HFFc6 (cell line): ENCODE data around the gene RNLS. TPM values are rescaled to one million over a fixed set of nuclear protein-coding genes. Genes with fewer than 3 reads are reported as not detected.
A peak's percentile ranks its signal among the peaks of the same experiment; 100 is the strongest.

ENCODE experiments used
- DNase-seq: peaks from one replicate; pipeline ENCODE4 v3.0.0-alpha.2; 2018
- H3K27ac Mint-ChIP-seq: 2 replicates; pipeline ENCODE4 v1.8.0; 2020; ENCODE audit warnings: mild to moderate bottlenecking, mixed read lengths
- H3K27me3 Mint-ChIP-seq: 2 replicates; pipeline ENCODE4 v1.8.0; 2021; ENCODE audit warnings: mild to moderate bottlenecking, moderate library complexity, mixed read lengths; ENCODE audit not compliant: insufficient read depth
- H3K36me3 Mint-ChIP-seq: 2 replicates; pipeline ENCODE4 v1.8.0; 2021; ENCODE audit warnings: low read depth, mixed read lengths
- H3K4me1 Mint-ChIP-seq: 2 replicates; pipeline ENCODE4 v1.8.0; 2020; ENCODE audit warnings: low read depth, mixed read lengths
- H3K4me3 Mint-ChIP-seq: 2 replicates; pipeline ENCODE4 v1.8.0; 2020; ENCODE audit warnings: mild to moderate bottlenecking, moderate library complexity, mixed read lengths
- H3K9me3 Mint-ChIP-seq: 2 replicates; pipeline ENCODE4 v1.8.0; 2020; ENCODE audit warnings: mild to moderate bottlenecking, mixed read lengths
- CTCF ChIP-seq: fragments of 200-600 bp; sonication (generic); IDR thresholded peaks from 2 replicates; pipeline ENCODE4 v1.5.0; 2021; ENCODE audit warnings: antibody characterized with exemption, mild to moderate bottlenecking
- total RNA-seq, 6 experiments: library from RNA; stranded (reverse); fragmentation: NEBNext Ultra II Directional; extraction: Animal tissue kit (Norgen Biotek cat#: 25700); gene quantifications; 2 replicates in 1 of 6; 3 replicates in 5 of 6; pipeline ENCODE4 v1.2.3, GENCODE V29; 2021

Gene RNLS
- total RNA-seq, 6 experiments from 2014 or later: 1.8 to 3.1 (median 2.4) TPM

- peaks cover 8% of the 10 kb centered on the region; the same call in 1 of the 2 replicates for H3K4me1 Mint-ChIP-seq
- no peak for DNase-seq
- H3K27ac Mint-ChIP-seq: no peak overlapping the region
- H3K36me3 Mint-ChIP-seq: no peaks in the 10 kb centered on the region
- no peak overlapping the region for H3K4me3 Mint-ChIP-seq
- H3K27me3 Mint-ChIP-seq: peaks cover under 1% of the 10 kb centered on the region; the same call in 1 of the 2 replicates
- no peak for TF ChIP-seq CTCF
- H3K9me3 Mint-ChIP-seq: no peaks in the 10 kb centered on the region
Observed at GRCh38 chr10:88542522-88542921, 40.6 kb downstream of the RNLS start.

GRCh38 chr10:88541116-88541626 lies 41.9 kb downstream of the RNLS start:
- Mint-ChIP-seq H3K27me3 (peaks cover 6% of the 10 kb centered on the region; the same call in 1 of the 2 replicates), H3K9me3 (no peaks in the 10 kb centered on the region), H3K27ac (no peak overlapping the region), H3K36me3 (no peaks in the 10 kb centered on the region), H3K4me3 (no peak overlapping the region), H3K4me1 (peaks cover 11% of the 10 kb centered on the region; the same call in 1 of the 2 replicates)
- TF ChIP-seq CTCF: no peak
- no peak for DNase-seq

GRCh38 chr10:88540351-88540750 lies 42.8 kb downstream of the RNLS start:
- Mint-ChIP-seq H3K27me3 (peaks cover 6% of the 10 kb centered on the region; the same call in 1 of the 2 replicates), H3K27ac (no peak overlapping the region), H3K4me3 (no peak overlapping the region), H3K9me3 (no peaks in the 10 kb centered on the region), H3K4me1 (peaks cover 11% of the 10 kb centered on the region; the same call in 1 of the 2 replicates), H3K36me3 (no peaks in the 10 kb centered on the region)
- DNase-seq: no peak
- no peak for TF ChIP-seq CTCF

DNA sequence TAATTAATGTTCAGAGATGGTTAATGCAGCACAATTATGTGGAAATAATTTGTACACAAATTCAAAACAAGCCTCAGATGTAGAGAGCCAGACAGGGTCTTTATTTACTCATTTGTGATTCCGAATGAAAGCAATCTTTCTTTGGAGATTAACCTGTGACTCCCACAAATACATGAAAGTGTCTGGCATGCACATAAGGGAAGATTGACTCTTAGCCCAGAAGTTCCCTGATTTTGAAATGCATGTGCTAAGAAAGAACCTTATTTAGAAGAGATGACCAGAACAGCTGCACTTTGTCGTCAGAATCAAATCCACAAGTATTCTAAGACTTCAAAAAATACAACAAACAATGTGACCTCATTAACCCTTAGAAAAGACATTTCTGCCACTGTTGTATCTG lies 45.1 kb downstream of the RNLS start:
- H3K27ac Mint-ChIP-seq: no peak overlapping the region
- no peaks in the 10 kb centered on the region for H3K9me3 Mint-ChIP-seq
- H3K36me3 Mint-ChIP-seq: no peaks in the 10 kb centered on the region
- H3K4me1 Mint-ChIP-seq: peaks cover 11% of the 10 kb centered on the region; the same call in 1 of the 2 replicates
- no peak for TF ChIP-seq CTCF
- peaks cover 6% of the 10 kb centered on the region; the same call in 1 of the 2 replicates for H3K27me3 Mint-ChIP-seq
- peak; percentile 2 for DNase-seq
- no peak overlapping the region for H3K4me3 Mint-ChIP-seq

GRCh38 chr10:88537322-88537721 lies 45.8 kb downstream of the RNLS start:
- Mint-ChIP-seq H3K27me3 (peaks cover 6% of the 10 kb centered on the region; the same call in 1 of the 2 replicates), H3K36me3 (no peaks in the 10 kb centered on the region), H3K4me3 (no peak overlapping the region), H3K9me3 (no peaks in the 10 kb centered on the region), H3K27ac (no peak overlapping the region), H3K4me1 (peaks cover 11% of the 10 kb centered on the region; the same call in 1 of the 2 replicates)
- no peak for DNase-seq
- no peak for TF ChIP-seq CTCF
